IMR-90 (cell line): ENCODE measurements around the gene DNM2. TPM values are rescaled to one million over a fixed set of nuclear protein-coding genes. Genes with fewer than 3 reads are reported as not detected.

Experiments
- ATAC-seq: fragments of 200-7000 bp; cut with Tn5 transposase; 2 replicates; pipeline ENCODE4 v1.9.1; 2020; ENCODE audit warnings: low read depth, mild to moderate bottlenecking, moderate library complexity
- BruUV-seq: library from RNA; stranded (reverse); fragments of 400-500 nt; replicated peaks from 2 replicates; lab custom pipeline; 2021; lab: Mats Ljungman, UMichigan
- CTCF ChIA-PET: fragments of 300-600 bp; formaldehyde crosslinking; extraction: SDS; loops from one replicate; lab custom pipeline; 2021; ENCODE audit warnings: antibody characterized with exemption; lab: Yijun Ruan, JAX
- POLR2A ChIA-PET: fragments of 300-600 bp; sonication (Branson Sonifier 250); formaldehyde crosslinking; loops from one replicate; lab custom pipeline; 2022; ENCODE audit warnings: antibody characterized with exemption; ENCODE audit not compliant: unreplicated experiment; lab: Charles Lee
- DNase-seq: peaks from one replicate; pipeline ENCODE4 v3.0.0; 2013
- H2AFZ ChIP-seq: replicated peaks from 2 replicates; pipeline ENCODE3; 2013; ENCODE audit warnings: low read length, mild to moderate bottlenecking; ENCODE audit not compliant: poor library complexity
- H2AK5ac ChIP-seq: 2 replicates; pipeline ENCODE4 v1.6.1; 2013; ENCODE audit warnings: low read depth, low read length, inconsistent platforms
- H2AK9ac ChIP-seq: replicated peaks from 2 replicates; pipeline ENCODE3; 2013; ENCODE audit warnings: mild to moderate bottlenecking, low read depth, low read length, moderate library complexity; ENCODE audit not compliant: poor library complexity
- H2BK120ac ChIP-seq: 2 replicates; pipeline ENCODE4 v1.6.1; 2013; ENCODE audit warnings: low read depth, low read length, inconsistent platforms
- H2BK15ac ChIP-seq: 3 replicates; pipeline ENCODE4 v1.6.1; 2013; ENCODE audit warnings: low read depth, low read length, inconsistent platforms
- H2BK20ac ChIP-seq: 2 replicates; pipeline ENCODE4 v1.6.1; 2013; ENCODE audit warnings: low read depth, mild to moderate bottlenecking, inconsistent platforms, low read length, moderate library complexity
- H2BK5ac ChIP-seq: 2 replicates; pipeline ENCODE4 v1.6.1; 2013; ENCODE audit warnings: mild to moderate bottlenecking, low read depth, low read length, inconsistent platforms; ENCODE audit not compliant: poor library complexity, severe bottlenecking
- H3K14ac ChIP-seq: replicated peaks from 2 replicates; pipeline ENCODE4 v1.6.1; 2013; ENCODE audit warnings: low read depth, low read length, inconsistent platforms
- H3K18ac ChIP-seq: 2 replicates; pipeline ENCODE4 v1.6.1; 2013; ENCODE audit warnings: low read depth, low read length, control low read depth
- H3K23ac ChIP-seq: 2 replicates; pipeline ENCODE4 v1.6.1; 2013; ENCODE audit warnings: low read depth, low read length, inconsistent platforms
- H3K27ac ChIP-seq: 2 replicates; pipeline ENCODE4 v1.5.1; 2013; ENCODE audit warnings: mild to moderate bottlenecking, control low read depth, low read length; ENCODE audit not compliant: insufficient read depth
- H3K27me3 ChIP-seq: 2 replicates; pipeline ENCODE4 v1.6.1; 2013; ENCODE audit warnings: low read length; ENCODE audit not compliant: control insufficient read depth, insufficient read depth
- H3K36me3 ChIP-seq: 2 replicates; pipeline ENCODE4 v1.6.1; 2013; ENCODE audit warnings: low read length, mixed read lengths; ENCODE audit not compliant: control insufficient read depth, insufficient read depth
- H3K4ac ChIP-seq: 2 replicates; pipeline ENCODE4 v1.6.1; 2013; ENCODE audit warnings: low read depth, low read length, inconsistent platforms
- H3K4me1 ChIP-seq: 2 replicates; pipeline ENCODE4 v1.6.1; 2013; ENCODE audit warnings: low read length, mixed read lengths; ENCODE audit not compliant: control insufficient read depth, insufficient read depth
- H3K4me2 ChIP-seq: 2 replicates; pipeline ENCODE4 v1.6.1; 2013; ENCODE audit warnings: low read depth, mild to moderate bottlenecking, control low read depth, low read length, moderate library complexity
- H3K4me3 ChIP-seq: 2 replicates; pipeline ENCODE4 v1.5.1; 2013; ENCODE audit warnings: low read depth, mild to moderate bottlenecking, control low read depth, low read length, moderate library complexity; ENCODE audit not compliant: insufficient read depth
- H3K56ac ChIP-seq: 2 replicates; pipeline ENCODE4 v1.6.1; 2013; ENCODE audit warnings: low read length, inconsistent platforms; ENCODE audit not compliant: insufficient read depth; ENCODE audit errors: extremely low read depth
- H3K79me1 ChIP-seq, 2 experiments: 2 replicates each; pipeline ENCODE4 v1.6.1; 2013; ENCODE audit warnings: low read length in 2 of 2, inconsistent platforms in 1 of 2, low read depth in 1 of 2
- H3K9ac ChIP-seq: 2 replicates; pipeline ENCODE4 v1.6.1; 2013; ENCODE audit warnings: low read depth, low read length, control low read depth
- H3K9me1 ChIP-seq: 2 replicates; pipeline ENCODE4 v1.6.1; 2013; ENCODE audit warnings: low read length, inconsistent platforms; ENCODE audit not compliant: insufficient read depth
- H3K9me3 ChIP-seq: 2 replicates; pipeline ENCODE4 v1.6.1; 2013; ENCODE audit warnings: low read length; ENCODE audit not compliant: control insufficient read depth, insufficient read depth
- H4K20me1 ChIP-seq: 2 replicates; pipeline ENCODE4 v1.6.1; 2013; ENCODE audit warnings: low read length, inconsistent platforms; ENCODE audit not compliant: insufficient read depth
- H4K5ac ChIP-seq: 2 replicates; pipeline ENCODE4 v1.6.1; 2013; ENCODE audit warnings: mild to moderate bottlenecking, low read depth, low read length, control low read depth
- H4K8ac ChIP-seq, 2 experiments: 2 replicates each; pipeline ENCODE4 v1.6.1; 2013; ENCODE audit warnings: low read depth in 2 of 2, low read length in 2 of 2, control low read depth in 1 of 2, inconsistent platforms in 1 of 2
- H4K91ac ChIP-seq: 2 replicates; pipeline ENCODE4 v1.6.1; 2013; ENCODE audit warnings: low read depth, low read length, inconsistent platforms; ENCODE audit not compliant: insufficient read depth
- BHLHE40 ChIP-seq: fragments of 150-350 bp; IDR thresholded peaks from 2 replicates; pipeline ENCODE4 v1.6.1; 2016; ENCODE audit warnings: mild to moderate bottlenecking, low read depth, low read length
- CEBPB ChIP-seq: IDR thresholded peaks from 2 replicates; pipeline ENCODE4 v1.6.1; 2012; ENCODE audit warnings: low read depth, low read length, improper control_type of control experiment
- CTCF ChIP-seq: conservative IDR thresholded peaks from 2 replicates; pipeline ENCODE4 v1.5.1; 2012; ENCODE audit warnings: mild to moderate bottlenecking, low read depth, low read length, improper control_type of control experiment
- ELK1 ChIP-seq: fragments of 150-350 bp; IDR thresholded peaks from 2 replicates; pipeline ENCODE4 v1.6.1; 2016; ENCODE audit warnings: low read depth, mild to moderate bottlenecking, low read length, moderate library complexity, borderline replicate concordance
- FOS ChIP-seq: fragments of 150-350 bp; IDR thresholded peaks from 2 replicates; pipeline ENCODE4 v1.6.1; 2016; ENCODE audit warnings: low read depth, low read length
- MAZ ChIP-seq: IDR thresholded peaks from 2 replicates; pipeline ENCODE4 v1.6.1; 2012; ENCODE audit warnings: low read depth, mild to moderate bottlenecking, low read length, improper control_type of control experiment, moderate library complexity, borderline replicate concordance
- MXI1 ChIP-seq: IDR thresholded peaks from 2 replicates; pipeline ENCODE4 v1.6.1; 2012; ENCODE audit warnings: low read depth, mild to moderate bottlenecking, low read length, moderate library complexity, borderline replicate concordance
- NFE2L2 ChIP-seq: fragments of 150-350 bp; IDR thresholded peaks from 2 replicates; pipeline ENCODE4 v1.6.1; 2016; ENCODE audit warnings: low read depth, mild to moderate bottlenecking, low read length
- POLR2A ChIP-seq: IDR thresholded peaks from 2 replicates; pipeline ENCODE4 v1.6.1; 2012; ENCODE audit warnings: mild to moderate bottlenecking, low read depth, low read length
- RAD21 ChIP-seq: IDR thresholded peaks from 2 replicates; pipeline ENCODE4 v1.6.1; 2012; ENCODE audit warnings: low read length, improper control_type of control experiment
- RCOR1 ChIP-seq: IDR thresholded peaks from 2 replicates; pipeline ENCODE4 v1.6.1; 2012; ENCODE audit warnings: mild to moderate bottlenecking, low read length, improper control_type of control experiment; ENCODE audit not compliant: insufficient replicate concordance
- USF2 ChIP-seq: fragments of 150-350 bp; IDR thresholded peaks from 2 replicates; pipeline ENCODE4 v1.6.1; 2017; ENCODE audit warnings: mild to moderate bottlenecking, antibody characterized with exemption, low read length, low read depth
- WGBS, 2 experiments: methylation state at CpG; one replicate each; pipeline versions ENCODE4 v1.1.5 to v1.1.7; 2013; ENCODE audit warnings: missing lambda C conversion rate in 2 of 2; ENCODE audit not compliant: insufficient read length in 1 of 2; ENCODE audit errors: extremely low coverage in 2 of 2; 5-methylcytosine and 5-hydroxymethylcytosine counted together
- dilution Hi-C: fragments of 300-500 bp; cut with HindIII; formaldehyde crosslinking; loops from one replicate; pipeline ENCODE4 v1.14.3; 2018; ENCODE audit warnings: low sequenced_read_pairs; ENCODE audit not compliant: unreplicated experiment
- in situ Hi-C: fragments of 300-500 bp; cut with MboI; formaldehyde crosslinking; loops from 3 replicates; pipeline ENCODE4 v1.14.3; 2019; ENCODE audit warnings: low sequenced_read_pairs, inconsistent platforms, mixed read lengths
- intact Hi-C: fragments of 100-400 bp; cut with micrococcal nuclease; formaldehyde crosslinking; loops from 2 replicates; pipeline ENCODE4 v1.10.0; 2022
- polyA plus RNA-seq, 3 experiments: library from polyadenylated mRNA; depleted of rRNA; stranded (reverse); fragments of >200 nt; gene quantifications; 2 replicates each; pipeline ENCODE4 v1.2.3, GENCODE V29; 2012; ENCODE audit warnings: low replicate concordance in 1 of 3
- total RNA-seq: library from RNA; depleted of rRNA; stranded (reverse); fragments of >200 nt; gene quantifications from 2 replicates; pipeline ENCODE4 v1.2.3, GENCODE V29; 2012

Gene DNM2
- total and polyA plus RNA-seq, 2 of the 4 experiments (the other 2 are of a cell fraction), result 55.6 to 74.2 TPM

- Histone ChIP-seq H3K18ac (no peak overlapping the region), H4K8ac (no peak overlapping the region), H3K23ac (no peak overlapping the region), H3K79me1 (peaks cover 25 to 85% of the 10 kb centered on the region in 2 experiments), H2BK120ac (no peak overlapping the region), H3K4ac (no peak overlapping the region), H4K91ac (no peak overlapping the region), H2BK5ac (no peak overlapping the region), H4K20me1 (peaks cover 82% of the 10 kb centered on the region), H3K36me3 (peaks cover 4% of the 10 kb centered on the region; the same call in 1 of the 2 replicates), H3K4me1 (no peaks in the 10 kb centered on the region), H3K27me3 (no peaks in the 10 kb centered on the region), H3K9me3 (no peaks in the 10 kb centered on the region), H3K9me1 (peaks cover 14% of the 10 kb centered on the region), H2AFZ (peak overlapping the region; percentile 41), H2BK15ac (no peak overlapping the region), H2AK5ac (no peak overlapping the region), H3K14ac (no peak overlapping the region), H3K56ac (no peak overlapping the region), H3K9ac (no peak overlapping the region), H3K4me2 (no peak overlapping the region), H3K4me3 (no peak overlapping the region), H2BK20ac (no peak overlapping the region), H4K5ac (no peak overlapping the region), H3K27ac (no peak overlapping the region), H2AK9ac (no peak overlapping the region)
- CTCF ChIA-PET, result interaction anchor here (1.3 kb wide), 1 partner anchor 11 kb away, joined by 4 read pairs; the partner anchor contains the start of gene DNM2
- intact Hi-C loops, result no loop called here
- dilution Hi-C loops, result no loop called here
- in situ Hi-C loops, result no loop called here
- TF ChIP-seq CEBPB (no peak), CTCF (no peak), FOS (no peak), USF2 (no peak), NFE2L2 (no peak), BHLHE40 (no peak), POLR2A (no peak), RCOR1 (no peak), MAZ (no peak), ELK1 (no peak), RAD21 (no peak), MXI1 (no peak)
- no TSS peak for BruUV-seq
- POLR2A ChIA-PET, result no interaction called here
- WGBS, 2 experiments, result 94% methylated on average over 10 of the region's 14 CpGs; no CpG with 5 or more reads in 1 of the 2 experiments
- ATAC-seq, result no peak
- DNase-seq, result no peak
Measured at GRCh38 chr19:10729411-10729810, 11.5 kb downstream of the DNM2 start.
